ENCODE measurements around the gene MEGF11.

Gene MEGF11

GRCh38 chr15:65947041-65947440 is 306.5 kb downstream of the MEGF11 start:
- no peak overlapping the region for H3K27ac ChIP-seq (replicated peaks)
- no peak for TF ChIP-seq POLR2AphosphoS5 (IDR thresholded peaks at IDR 0.05; ENCODE audit: low read depth)
- TF ChIP-seq, protein P1, sequence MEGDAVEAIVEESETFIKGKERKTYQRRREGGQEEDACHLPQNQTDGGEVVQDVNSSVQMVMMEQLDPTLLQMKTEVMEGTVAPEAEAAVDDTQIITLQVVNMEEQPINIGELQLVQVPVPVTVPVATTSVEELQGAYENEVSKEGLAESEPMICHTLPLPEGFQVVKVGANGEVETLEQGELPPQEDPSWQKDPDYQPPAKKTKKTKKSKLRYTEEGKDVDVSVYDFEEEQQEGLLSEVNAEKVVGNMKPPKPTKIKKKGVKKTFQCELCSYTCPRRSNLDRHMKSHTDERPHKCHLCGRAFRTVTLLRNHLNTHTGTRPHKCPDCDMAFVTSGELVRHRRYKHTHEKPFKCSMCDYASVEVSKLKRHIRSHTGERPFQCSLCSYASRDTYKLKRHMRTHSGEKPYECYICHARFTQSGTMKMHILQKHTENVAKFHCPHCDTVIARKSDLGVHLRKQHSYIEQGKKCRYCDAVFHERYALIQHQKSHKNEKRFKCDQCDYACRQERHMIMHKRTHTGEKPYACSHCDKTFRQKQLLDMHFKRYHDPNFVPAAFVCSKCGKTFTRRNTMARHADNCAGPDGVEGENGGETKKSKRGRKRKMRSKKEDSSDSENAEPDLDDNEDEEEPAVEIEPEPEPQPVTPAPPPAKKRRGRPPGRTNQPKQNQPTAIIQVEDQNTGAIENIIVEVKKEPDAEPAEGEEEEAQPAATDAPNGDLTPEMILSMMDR (IDR thresholded peaks at IDR 0.05; ENCODE audit: insufficient read depth, low read length): no peak
- TF ChIP-seq REST (IDR thresholded peaks at IDR 0.05; ENCODE audit: insufficient replicate concordance, low read depth): no peak
- no peak for TF ChIP-seq SPI1 (IDR thresholded peaks at IDR 0.05; ENCODE audit: borderline replicate concordance, low read depth)
- no peak for TF ChIP-seq GABPA (IDR thresholded peaks at IDR 0.05; ENCODE audit: low read depth)
- no peak overlapping the region for H3K4me3 ChIP-seq (replicated peaks; ENCODE audit: insufficient read depth, low read length)
- H3K27me3 ChIP-seq (ENCODE audit: insufficient read depth, poor library complexity, severe bottlenecking): no peaks in the 10 kb centered on the region
- DNase-seq (ENCODE audit: low read depth in 1 of 2, low spot score in 1 of 2): no peak

GRCh38 chr15:65945616-65946015 is 307.9 kb downstream of the MEGF11 start:
- Histone ChIP-seq H3K27ac (replicated peaks) (no peak overlapping the region), H3K27me3 (ENCODE audit: insufficient read depth, poor library complexity, severe bottlenecking) (no peaks in the 10 kb centered on the region), H3K4me3 (replicated peaks; ENCODE audit: insufficient read depth, low read length) (no peak overlapping the region)
- DNase-seq (ENCODE audit: low read depth in 1 of 2, low spot score in 1 of 2): no peak
- no peak for TF ChIP-seq SPI1 (IDR thresholded peaks at IDR 0.05; ENCODE audit: borderline replicate concordance, low read depth)

DNA sequence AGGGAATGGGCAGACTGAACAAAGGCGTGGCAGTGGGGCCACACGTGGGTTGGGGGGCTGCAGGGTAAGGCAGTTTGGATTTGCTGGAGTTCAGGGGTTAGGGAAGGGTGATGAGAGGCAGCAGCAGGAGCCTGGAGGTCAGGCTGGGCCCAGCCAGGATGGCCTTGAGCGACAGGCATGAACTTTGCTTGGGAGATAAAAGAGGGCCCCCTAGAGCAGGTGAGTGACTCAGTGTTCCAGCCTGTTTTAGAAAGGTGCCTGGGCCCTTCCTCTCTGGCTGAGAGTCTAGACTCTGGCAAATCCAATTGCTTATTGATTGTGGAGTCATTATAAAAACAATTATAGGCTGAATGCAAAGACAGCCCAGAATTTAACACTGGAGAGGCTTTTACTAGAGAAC is 309.1 kb downstream of the MEGF11 start:
- TF ChIP-seq, protein P1 (IDR thresholded peaks at IDR 0.05; ENCODE audit: insufficient read depth, low read length): no peak
- TF ChIP-seq GABPA (IDR thresholded peaks at IDR 0.05; ENCODE audit: low read depth) (no peak), POLR2AphosphoS5 (IDR thresholded peaks at IDR 0.05; ENCODE audit: low read depth) (no peak), SPI1 (IDR thresholded peaks at IDR 0.05; ENCODE audit: borderline replicate concordance, low read depth) (no peak), REST (IDR thresholded peaks at IDR 0.05; ENCODE audit: insufficient replicate concordance, low read depth) (no peak)
- no peak for DNase-seq (ENCODE audit: low read depth in 1 of 2, low spot score in 1 of 2)
- Histone ChIP-seq H3K27me3 (ENCODE audit: insufficient read depth, poor library complexity, severe bottlenecking) (no peaks in the 10 kb centered on the region), H3K27ac (replicated peaks) (no peak overlapping the region), H3K4me3 (replicated peaks; ENCODE audit: insufficient read depth, low read length) (no peak overlapping the region)

DNA sequence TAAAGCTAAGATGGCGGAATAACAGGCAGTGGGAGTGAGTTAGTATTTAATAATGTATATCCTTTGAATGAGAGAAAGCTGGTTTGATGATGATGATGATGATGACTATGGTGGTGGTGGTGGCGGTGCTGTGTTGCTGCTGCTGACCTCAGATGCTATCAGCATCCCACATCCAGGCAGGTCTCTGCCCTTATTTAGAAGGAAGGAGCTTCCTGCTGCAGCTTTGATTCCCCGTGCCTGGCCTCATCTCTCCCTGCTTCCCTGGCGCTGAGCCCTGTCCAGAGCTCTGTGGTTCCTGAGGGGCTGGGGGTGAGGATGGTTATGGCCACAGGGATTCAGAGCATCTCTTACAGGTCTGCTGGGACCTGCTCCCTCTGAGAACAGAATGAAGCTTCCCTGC is 311.1 kb downstream of the MEGF11 start:
- no peak overlapping the region for H3K4me3 ChIP-seq (replicated peaks; ENCODE audit: insufficient read depth, low read length)
- H3K27ac ChIP-seq (replicated peaks): no peak overlapping the region
- H3K27me3 ChIP-seq (ENCODE audit: insufficient read depth, poor library complexity, severe bottlenecking): no peaks in the 10 kb centered on the region
- no peak for DNase-seq (ENCODE audit: low read depth in 1 of 2, low spot score in 1 of 2)
- TF ChIP-seq GABPA (IDR thresholded peaks at IDR 0.05; ENCODE audit: low read depth): no peak
- no peak for TF ChIP-seq REST (IDR thresholded peaks at IDR 0.05; ENCODE audit: insufficient replicate concordance, low read depth)
- no peak for TF ChIP-seq SPI1 (IDR thresholded peaks at IDR 0.05; ENCODE audit: borderline replicate concordance, low read depth)
- no peak for TF ChIP-seq POLR2AphosphoS5 (IDR thresholded peaks at IDR 0.05; ENCODE audit: low read depth)
- TF ChIP-seq, protein P1 (IDR thresholded peaks at IDR 0.05; ENCODE audit: insufficient read depth, low read length): no peak
